T follicular helper cell (primary cell): ENCODE data around the gene RFPL1.
"Not testable (repeated sequence)": the region's sequence is repeated elsewhere in the genome, so short reads cannot be mapped to it uniquely, and the experiment has no call there.

Experiments used
- DNase-seq: peaks from one replicate; pipeline ENCODE4 v3.0.0-alpha.2; 2020; ENCODE audit warnings: low read depth
- total RNA-seq, 2 experiments: gene quantifications; one replicate each; lab custom pipeline; 2026; lab: John Stamatoyannopoulos, UW

Gene RFPL1
- 0 reads per million in 2 experiments for total RNA-seq

DNA sequence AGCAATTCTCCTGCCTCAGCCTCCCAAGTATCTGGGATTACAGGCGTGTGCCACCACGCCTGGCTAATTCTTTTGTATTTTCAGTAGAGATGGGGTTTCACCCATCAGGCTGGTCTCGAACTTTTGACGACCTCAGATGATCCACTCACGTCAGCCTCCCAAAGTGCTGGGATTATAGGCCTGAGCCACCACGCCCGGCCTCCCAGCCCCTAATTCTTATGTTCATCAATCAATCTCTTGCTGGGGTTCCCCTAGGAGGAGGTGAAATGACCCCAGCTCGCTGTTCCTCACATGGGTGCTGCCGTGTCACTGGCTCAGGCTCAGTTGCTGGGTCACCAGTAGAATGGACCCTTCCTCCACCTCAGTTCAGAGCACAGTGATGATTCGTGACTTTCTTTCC is at the start of gene RFPL1:
Gene RFPL1 (plus strand): TSS at position 301 of the 400 bp plus-strand sequence.
- not testable (repeated sequence) for DNase-seq

DNA sequence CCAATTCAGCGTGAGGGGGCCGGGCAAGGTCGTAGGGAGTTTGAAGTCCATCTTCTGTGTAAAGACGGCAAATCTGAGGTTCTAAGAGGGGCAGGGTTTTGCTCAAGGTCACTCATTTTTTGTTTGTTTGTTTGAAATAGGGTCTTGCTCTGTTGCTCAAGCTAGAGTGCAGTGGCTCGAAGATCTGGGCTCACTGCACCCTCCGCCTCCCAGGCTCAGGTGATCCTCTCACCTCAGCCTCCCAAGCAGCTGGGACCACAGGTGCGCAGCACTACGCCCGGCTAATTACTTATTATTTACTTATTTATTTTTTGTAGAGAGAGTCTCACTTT is 49.7 kb upstream of the RFPL1 start:
- DNase-seq, result no peak

DNA sequence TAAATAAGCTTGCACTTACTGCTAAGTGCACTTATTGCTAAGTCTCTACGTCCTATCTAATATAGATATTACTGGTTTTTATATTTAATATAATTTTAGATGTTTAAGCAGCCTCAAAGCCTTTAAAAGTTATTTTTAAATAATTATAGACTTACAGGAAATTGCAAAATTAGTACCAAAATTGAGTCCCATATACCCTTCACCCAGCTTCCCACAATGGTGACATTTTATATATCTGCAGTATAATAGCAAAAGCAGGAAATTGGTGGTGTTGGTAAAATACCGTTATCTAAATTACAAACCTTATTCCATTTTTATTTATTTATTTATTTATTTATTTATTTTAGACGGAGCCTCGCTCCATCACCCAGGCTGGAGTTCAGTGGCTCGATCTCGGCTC is 48.1 kb upstream of the RFPL1 start:
- DNase-seq, result no peak

DNA sequence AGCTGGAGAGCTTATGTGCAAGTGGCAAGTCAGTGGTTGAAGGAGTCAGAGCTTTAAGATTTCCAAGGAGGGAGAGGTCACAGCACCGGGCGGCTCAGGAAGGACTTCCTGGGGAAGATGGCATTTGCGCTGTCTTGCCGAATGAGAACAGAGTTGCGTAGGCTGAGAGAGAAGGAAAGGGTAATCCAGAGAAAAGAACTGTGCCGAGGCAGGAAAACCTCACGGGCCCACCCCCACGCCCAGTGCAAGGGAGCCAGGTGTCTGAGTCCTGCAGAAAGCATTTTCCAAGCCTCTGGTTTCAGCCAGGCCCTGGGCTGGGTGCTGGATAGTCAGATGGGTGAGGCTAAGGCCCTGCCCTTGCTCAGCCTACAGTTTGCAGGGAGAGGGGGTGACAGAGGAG is 46.8 kb upstream of the RFPL1 start:
- no peak for DNase-seq

DNA sequence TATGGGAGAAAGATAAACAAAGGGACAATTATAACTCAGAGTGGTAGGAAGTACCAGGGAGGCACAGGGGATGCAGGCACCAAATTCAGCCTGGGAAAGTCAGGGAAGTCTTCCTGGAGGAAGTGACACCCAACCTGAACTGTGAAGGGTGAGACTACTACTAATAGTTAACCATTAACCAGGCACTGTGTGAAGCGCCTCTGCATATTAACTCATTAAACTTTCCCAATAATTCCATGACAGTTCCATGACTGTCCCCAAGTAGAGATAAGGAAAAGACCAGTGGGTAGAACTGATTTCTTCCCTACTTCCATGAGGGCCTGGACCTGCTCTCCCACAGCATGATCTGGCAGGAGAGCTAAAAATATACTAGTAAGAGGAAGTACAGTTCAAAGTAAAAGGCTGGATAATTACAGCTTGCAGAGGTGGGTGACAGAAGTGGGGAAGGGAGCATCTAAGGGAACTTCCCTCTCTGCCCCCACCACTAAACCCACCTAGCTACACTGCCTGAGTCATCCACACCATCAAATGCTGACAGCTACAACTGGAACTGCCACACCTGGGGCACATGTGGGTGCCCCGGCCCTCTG is 45.3 kb upstream of the RFPL1 start:
- no peak for DNase-seq

DNA sequence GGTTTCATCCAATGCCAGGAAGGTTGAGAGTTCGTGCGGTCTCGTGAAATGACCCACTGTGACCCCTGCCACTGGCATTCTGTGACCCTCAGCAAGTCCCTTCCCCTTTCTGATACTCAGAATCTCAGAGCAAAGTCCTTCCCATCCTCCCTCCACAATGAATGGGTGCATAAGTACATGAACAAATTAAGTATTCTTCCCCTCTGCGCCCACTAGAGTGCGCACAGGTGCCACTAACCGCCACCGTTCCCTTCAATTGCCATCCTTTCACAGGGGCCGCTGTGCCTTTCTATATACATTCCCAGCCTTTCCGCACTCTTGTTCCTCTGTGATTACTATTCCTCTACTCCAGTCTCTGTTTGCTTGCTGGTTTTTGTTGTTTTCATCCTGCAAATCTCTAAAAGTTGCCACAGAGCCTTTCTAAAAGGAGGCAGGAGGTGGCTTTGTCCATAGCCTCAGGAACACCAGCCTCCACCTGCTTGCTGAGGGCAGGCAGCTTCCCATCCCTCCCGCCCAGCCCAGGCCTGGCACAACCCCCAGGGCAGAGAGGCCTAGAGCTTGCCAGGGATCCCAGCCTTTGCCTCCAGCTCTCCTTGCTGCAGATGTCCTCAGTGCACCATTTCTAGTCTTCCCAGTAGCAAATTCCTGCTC is 43.3 kb upstream of the RFPL1 start:
- peak; percentile 48 for DNase-seq

DNA sequence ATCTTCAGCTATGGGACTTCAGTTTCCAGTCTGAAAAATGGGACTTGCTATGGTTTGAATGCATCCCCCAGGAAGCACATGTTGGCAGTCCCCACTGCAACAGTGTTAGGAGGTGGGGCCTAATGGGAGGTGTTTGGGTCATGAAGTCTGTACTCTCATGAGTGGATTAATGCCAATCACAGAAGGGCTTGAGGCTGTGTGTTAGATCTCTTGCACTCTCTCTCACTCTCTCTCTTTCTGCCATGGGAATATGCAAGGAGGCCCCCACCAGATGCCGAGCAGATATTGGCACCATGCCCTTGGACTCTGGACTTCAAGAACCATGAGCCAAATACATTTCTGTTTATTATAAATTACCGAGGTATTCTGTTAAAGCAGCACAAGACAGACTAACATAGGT is 42.3 kb upstream of the RFPL1 start:
- no peak for DNase-seq

DNA sequence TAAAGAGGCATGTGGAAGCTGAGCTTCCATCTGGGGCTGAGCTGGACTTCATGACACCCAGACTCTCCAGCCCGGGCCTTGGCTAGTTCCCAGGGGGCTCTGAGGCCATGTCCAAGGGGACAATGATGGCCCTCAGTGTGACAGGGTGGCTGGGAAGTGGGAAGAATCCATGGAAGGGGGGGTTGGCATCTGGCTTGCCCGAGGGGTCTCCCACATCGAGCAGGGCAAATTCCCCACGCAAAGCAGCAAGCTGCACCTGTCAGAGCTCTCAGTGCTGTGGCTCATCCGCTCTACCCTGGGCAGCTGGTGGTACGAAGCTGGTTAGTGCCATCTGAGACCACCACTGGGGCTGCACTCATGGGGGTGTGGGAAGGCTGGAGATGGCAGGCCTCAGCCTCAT is 40.6 kb upstream of the RFPL1 start:
- no peak for DNase-seq

DNA sequence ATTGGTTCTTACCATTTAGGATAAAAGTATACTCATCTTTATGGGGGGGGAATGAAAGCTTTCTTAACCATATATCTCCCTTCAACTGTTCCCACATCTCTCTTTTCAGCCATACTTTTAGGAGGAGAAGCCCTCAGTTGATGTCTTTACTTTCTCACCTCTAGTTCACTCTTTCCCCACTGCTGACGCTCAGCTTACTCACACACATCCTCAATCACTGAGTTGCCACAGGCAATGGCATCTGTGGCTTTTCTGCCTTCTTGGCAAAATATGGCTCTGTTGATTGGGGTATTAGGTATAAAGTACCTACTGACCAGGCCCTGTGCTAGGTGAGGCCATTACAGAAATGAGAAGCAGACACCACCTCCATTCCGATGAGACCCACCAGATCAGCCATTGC is 37.8 kb upstream of the RFPL1 start:
- no peak for DNase-seq

DNA sequence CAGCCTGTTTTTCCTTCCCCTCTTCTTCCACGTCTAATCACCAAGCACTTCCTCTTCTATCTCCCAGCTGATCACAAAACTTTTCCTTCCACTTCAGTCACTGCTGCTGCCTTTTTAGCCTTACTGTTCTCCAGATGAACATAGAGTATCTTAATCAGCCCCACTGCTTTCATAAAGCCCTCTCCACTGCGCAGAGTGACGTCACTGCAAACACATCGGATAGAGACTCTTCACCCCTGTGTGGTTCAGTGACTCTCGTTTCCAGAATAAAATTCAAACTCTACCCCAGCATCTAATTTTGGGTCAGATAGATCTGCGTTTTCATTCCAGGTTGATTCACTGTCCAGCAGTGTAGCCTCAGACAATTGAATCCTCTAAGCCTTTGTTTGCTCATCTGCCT is 36.8 kb upstream of the RFPL1 start:
- not testable (repeated sequence) for DNase-seq

DNA sequence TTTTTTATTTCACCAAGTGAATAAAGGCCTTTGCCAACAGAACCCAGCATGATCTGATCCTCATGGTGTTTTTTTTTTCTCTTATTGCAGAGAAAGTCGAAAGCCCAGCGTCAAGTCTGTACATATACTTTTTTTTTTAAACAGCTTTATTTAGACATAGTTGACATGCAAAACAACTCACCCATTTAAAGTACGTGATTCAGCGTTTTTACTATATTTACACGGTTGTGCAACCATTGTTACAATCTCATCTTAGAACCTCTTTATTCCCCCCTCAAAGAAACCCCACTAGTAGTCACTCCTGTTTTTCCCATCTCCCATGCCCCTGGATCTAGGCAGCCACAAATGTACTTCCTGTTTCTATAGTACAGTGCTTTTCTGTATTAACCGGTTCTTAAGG is 29.4 kb upstream of the RFPL1 start:
- DNase-seq, result no peak

DNA sequence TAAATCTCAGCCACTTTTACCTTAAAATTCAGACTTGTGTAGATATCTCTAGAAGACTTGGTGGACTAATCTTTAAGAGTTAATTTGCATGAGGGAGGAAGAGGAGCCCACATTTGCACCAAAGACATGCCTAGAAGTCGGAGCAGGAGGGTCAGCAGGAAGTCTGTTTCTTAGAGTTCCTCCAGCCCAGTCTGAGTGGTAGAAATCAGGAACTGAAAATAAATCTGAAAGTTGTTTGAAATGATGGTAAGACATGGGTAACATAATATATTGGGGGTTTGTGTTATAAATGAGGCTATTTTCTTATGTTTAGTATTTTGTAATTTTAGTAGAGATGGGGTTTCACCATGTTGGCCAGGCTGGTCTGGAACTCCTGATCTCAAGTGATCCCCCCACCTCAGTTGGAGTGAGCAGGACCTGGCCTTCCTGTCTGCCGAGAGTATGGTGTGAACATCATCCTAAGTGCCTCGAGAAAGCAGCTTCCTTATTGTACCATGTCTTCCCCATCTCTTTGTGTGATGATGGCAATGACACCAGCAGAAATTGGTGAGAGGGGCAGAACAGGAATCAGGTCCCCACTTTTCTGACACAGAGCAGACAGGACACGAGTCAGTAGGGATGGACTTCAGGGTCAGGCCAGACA is 26.7 kb upstream of the RFPL1 start:
- DNase-seq, result not testable (repeated sequence)

DNA sequence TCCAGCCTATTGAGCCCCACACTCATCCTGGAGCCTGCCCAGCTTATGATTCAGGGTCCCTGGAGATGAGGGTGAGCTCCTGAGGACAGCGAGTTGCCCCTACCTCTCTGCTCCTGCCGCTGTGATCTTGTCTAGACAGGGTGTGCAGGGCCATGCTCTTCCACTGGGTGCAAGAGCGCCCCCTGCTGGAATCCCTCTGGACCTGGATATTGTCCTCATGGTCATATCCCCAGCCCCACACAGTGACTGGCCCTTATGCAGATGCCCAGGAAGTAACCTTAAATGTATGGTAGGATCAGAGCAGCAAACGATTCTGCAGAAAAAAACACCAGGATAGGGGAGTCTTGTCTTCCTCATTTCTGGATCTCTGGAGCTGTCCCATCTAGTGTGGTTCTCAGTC is 25.6 kb upstream of the RFPL1 start:
- DNase-seq, result not testable (repeated sequence)

DNA sequence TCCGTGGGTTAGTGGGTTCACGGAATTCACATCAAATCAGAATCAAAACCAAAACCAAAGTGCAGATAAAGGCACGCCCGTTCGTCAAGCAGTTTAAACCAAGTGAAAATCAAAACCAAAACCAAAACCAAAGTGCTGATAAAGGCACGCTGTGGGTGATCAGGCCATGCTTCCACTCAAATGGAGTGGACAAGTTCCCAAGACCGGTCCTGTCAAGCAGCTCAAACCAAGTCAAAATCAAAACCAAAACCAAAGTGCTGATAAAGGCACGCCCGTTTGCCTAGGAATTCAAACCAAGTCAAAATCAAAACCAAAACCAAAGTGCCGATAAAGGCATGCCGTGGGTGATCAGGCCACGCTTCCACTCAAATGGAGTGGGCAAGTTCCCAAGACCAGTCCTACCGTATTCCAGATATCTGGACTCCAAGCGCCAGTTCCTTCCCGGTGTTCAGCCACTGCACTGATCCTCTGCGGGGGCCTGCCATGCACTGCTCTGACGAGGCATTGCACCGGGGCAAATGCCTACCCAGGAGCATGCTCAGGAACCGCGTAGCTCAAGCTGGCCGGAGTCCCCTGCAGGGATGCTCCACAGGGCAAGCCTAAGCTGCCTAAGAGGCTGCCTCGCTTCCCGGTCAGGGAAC is 23.3 kb upstream of the RFPL1 start:
- DNase-seq, result peak; percentile 15

DNA sequence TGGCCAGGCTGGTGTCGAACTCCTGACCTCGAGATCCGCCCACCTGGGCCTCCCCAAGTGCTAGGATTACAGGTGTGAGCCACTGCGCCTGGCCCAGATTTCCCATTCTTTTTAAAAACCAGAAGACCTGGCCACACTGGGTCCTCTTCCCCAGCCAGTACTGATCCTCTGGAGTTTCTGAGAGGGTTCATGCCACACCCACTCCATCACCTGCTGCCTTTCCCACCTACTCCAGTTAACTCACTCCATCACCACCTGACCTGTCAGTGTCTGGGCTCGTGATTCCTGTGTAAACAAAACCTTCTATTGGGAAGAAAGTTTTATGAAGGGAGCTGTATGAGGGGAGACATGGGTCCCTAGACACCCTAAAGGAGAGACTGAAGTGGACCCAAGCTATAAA is 19.7 kb upstream of the RFPL1 start:
- not testable (repeated sequence) for DNase-seq

DNA sequence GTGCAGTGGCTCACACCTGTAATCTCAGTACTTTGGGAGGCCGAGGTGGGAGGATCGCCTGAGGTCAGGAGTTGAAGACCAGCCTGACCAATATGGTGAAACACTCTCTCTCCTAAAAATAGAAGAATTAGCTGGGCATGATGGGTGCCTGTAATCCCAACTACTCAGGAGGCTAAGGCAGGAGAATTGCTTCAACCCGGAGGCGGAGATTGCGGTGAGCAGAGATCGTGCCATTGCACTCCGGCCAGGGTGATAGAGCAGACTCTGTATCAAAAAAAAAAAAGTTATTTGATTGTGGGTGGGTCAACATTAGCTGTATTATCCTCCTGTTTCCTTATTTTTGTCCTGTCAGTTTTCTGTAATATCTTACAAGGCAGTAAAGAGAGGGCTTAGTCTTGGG is 11.9 kb upstream of the RFPL1 start:
- DNase-seq, result no peak

DNA sequence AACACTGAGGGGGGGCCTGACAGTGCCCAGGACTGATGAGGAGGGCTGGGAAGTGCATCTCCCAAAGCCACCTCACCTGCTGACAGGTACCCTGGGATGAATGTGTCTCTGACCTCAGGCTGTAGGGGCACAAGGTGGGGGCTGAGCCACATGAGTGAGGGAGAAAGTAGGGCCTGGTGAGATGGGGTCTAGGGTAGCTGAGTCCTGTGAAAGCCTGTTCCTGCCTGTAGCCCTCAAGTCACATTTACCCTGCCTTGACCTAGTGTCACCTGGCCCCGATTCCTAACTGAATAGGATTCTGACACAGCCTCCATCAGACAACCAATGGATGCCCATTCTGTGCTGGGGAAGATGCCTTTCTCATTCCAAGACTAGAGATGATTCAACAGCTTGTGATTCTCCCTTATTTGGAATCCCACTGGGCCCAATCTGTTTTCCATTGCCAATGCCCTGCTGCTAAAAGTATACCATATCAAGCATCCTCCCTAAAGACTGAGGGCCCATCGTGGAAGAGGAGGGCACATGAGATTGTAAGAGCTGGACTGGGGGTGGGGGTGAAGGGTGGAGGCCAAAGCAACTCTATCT is 11.1 kb upstream of the RFPL1 start:
- no peak for DNase-seq

DNA sequence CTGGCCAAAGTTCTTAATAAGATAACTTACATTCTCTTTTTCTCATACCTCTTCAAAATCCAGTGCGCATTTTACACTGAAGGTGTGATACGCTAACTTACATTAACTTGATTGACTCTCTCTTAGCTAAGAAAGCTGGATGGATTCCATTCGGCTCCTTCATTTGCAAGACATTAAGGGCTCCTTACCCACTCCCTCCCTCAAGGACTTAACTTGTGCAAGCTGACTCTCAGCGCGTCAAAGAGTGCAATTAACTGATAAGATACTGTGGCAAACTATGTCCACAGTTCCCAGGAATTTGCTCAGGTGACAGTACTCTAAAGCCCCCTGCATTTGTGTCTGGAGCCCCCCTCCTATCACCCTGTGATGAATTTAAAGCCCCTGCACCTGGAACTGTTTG is 6.4 kb upstream of the RFPL1 start:
- no peak for DNase-seq

DNA sequence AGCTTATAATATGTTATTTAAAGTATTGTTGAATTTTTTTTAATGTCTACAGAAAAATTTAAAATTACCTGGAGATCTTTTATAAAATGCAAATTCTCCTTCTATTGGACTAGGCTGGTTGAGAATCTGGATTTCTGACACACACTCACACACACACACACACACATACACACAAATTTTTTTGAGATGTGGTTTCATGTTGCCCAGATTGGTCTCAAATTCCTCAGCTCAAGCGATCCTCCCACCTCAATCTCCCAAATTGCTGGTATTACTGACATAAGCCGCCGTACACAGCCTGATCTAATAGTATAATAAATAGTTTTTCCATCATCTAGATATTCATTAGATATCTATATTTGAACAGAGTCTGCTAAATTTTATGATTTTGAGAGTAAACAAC is 4.5 kb upstream of the RFPL1 start:
- DNase-seq, result no peak

DNA sequence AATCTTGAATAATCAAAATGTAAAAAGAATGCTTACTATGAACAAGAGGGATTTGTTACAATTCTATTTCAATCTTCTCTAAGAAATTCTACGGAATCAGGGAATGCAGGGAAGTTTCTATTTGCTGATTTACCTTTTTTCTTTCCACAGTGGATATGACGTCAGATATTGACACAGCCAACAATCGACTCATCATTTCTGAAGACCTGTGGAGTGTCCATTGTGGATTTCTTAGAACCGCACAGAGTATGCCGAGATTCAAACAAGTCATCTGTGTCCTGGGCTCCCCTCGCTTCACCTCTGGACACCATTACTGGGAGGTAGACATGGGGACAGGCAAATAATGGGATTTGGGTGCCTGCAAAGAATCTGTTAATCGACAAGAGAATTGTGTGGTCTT is 4.1 kb upstream of the RFPL1 start:
- DNase-seq, result no peak

DNA sequence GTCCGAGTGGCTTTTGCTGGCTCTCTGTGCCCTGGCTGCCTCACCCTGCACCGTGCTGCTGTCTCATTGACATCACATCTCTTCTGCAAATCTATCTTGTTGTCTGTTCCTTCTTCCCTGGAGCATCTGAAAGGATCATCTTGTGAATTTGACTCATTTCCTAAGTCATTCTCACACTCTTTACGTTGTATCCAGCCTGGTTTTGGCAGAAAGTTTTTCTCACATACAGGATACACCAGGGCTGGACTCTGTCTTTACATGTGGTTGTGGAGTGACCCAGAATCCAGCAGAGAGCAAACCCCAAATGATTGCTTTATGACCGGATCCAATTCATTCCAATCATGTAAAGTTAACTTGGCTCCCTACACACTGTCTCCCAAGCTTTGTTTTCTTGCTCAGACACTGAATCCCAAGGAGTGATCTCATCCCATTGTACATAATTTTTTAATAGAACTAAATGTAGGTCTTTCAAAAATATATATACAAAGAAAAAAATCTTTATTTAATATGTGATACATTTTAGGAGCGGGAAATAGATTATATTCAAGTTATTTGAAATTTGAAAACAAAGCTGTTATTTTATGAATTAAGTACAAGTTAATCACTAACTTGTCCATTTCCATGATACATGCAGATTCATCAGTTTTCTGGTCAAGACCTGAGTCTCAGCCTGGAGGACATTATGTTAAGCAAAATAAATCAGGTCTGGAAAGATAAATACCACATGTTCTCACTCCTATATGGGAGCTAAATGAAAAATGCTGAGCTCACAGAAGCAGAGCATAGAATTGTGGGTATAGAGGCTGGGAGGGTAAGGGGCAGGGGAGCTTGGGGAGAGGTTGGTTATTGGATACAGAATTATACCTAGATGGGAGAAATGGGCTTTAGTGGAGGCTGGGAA is 2.9 kb upstream of the RFPL1 start:
- DNase-seq, result no peak

DNA sequence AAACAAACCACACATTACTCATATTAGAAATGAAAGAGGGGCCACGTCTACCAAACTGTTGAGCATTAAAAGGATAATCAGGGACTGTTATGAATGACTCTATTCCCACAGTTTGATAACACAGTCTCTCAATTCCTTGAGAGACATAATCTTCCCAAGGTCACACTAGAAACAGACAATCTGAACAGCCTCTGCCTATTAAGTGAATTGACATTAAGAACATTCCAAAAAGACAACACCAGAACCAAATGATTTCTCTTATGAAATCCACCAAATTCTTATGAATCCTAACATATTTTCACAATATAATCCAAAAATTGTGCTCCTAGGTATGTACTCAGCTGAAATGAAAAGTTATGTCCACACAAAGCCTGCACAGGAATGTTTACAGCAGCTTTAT is 4.6 kb downstream of the RFPL1 start:
- DNase-seq, result no peak
